OCI-LY3 (cell line): Measurements from ENCODE around the gene CDON.

ENCODE experiments used
- H2AFZ ChIP-seq: fragments of 200-600, 300-600 bp; shearing (Covaris generic); 2 replicates; pipeline ENCODE4 v1.6.0; 2014; ENCODE audit warnings: antibody characterized with exemption, low read depth, low read length
- H3K27ac ChIP-seq: fragments of 200-600, 300-600 bp; sonication (generic); 2 replicates; pipeline ENCODE4 v1.5.1; 2014; ENCODE audit warnings: mild to moderate bottlenecking, low read length, moderate library complexity, mixed read lengths
- H3K27me3 ChIP-seq: fragments of 200-600, 300-600 bp; sonication (generic); 2 replicates; pipeline ENCODE4 v1.6.1; 2014; ENCODE audit warnings: low read depth, low read length, mixed read lengths
- H3K36me3 ChIP-seq: fragments of 200-600, 300-600 bp; sonication (generic); replicated peaks from 2 replicates; pipeline ENCODE3; 2014; ENCODE audit warnings: low read depth, low read length, mixed read lengths
- H3K4me1 ChIP-seq: fragments of 300-600, 200-600 bp; sonication (generic); 2 replicates; pipeline ENCODE4 v1.6.1; 2014; ENCODE audit warnings: low read length, mixed read lengths
- H3K4me2 ChIP-seq: fragments of 200-600, 300-600 bp; sonication (generic); 2 replicates; pipeline ENCODE4 v1.6.1; 2014; ENCODE audit warnings: low read length, mixed read lengths
- H3K4me3 ChIP-seq: fragments of 300-600, 200-600 bp; sonication (generic); 2 replicates; pipeline ENCODE4 v1.5.1; 2014; ENCODE audit warnings: antibody characterized with exemption, mild to moderate bottlenecking, low read length, moderate library complexity
- H3K79me2 ChIP-seq: fragments of 300-600, 200-600 bp; shearing (Covaris generic); 2 replicates; pipeline ENCODE4 v1.6.1; 2014; ENCODE audit warnings: mild to moderate bottlenecking, low read length, mixed read lengths
- H3K9ac ChIP-seq: fragments of 300-600, 200-600 bp; shearing (Covaris generic); 2 replicates; pipeline ENCODE4 v1.6.0; 2014; ENCODE audit warnings: mild to moderate bottlenecking, low read length, moderate library complexity
- H3K9me3 ChIP-seq: fragments of 200-600, 300-600 bp; shearing (Covaris generic); 2 replicates; pipeline ENCODE4 v1.6.1; 2014; ENCODE audit warnings: low read length, mixed read lengths; ENCODE audit not compliant: insufficient read depth
- H4K20me1 ChIP-seq: fragments of 200-600, 300-600 bp; sonication (generic); 2 replicates; pipeline ENCODE4 v1.6.1; 2016; ENCODE audit warnings: low read length, mixed read lengths; ENCODE audit not compliant: insufficient read depth
- CTCF ChIP-seq: fragments of 200-600, 300-600 bp; sonication (generic); IDR thresholded peaks from 2 replicates; pipeline ENCODE4 v1.5.1; 2014; ENCODE audit warnings: antibody characterized with exemption, low read length, low read depth
- EZH2phosphoT487 ChIP-seq: fragments of 200-600 bp; shearing (Covaris generic); IDR thresholded peaks from 2 replicates; pipeline ENCODE4 v1.6.1; 2018; ENCODE audit warnings: antibody characterized with exemption, mixed run types, low read depth

The CDON gene

GRCh38 chr11:126088999-126089398, 26.3 kb upstream of the CDON start:
- H4K20me1 ChIP-seq, result no peaks in the 10 kb centered on the region
- no peak overlapping the region for H2AFZ ChIP-seq
- no peaks in the 10 kb centered on the region for H3K36me3 ChIP-seq
- H3K9me3 ChIP-seq, result no peaks in the 10 kb centered on the region
- no peak for TF ChIP-seq EZH2phosphoT487
- no peak for TF ChIP-seq CTCF
- no peak overlapping the region for H3K27ac ChIP-seq
- H3K4me1 ChIP-seq, result no peaks in the 10 kb centered on the region
- H3K4me3 ChIP-seq, result no peak overlapping the region
- H3K9ac ChIP-seq, result no peak overlapping the region
- no peak overlapping the region for H3K4me2 ChIP-seq
- no peaks in the 10 kb centered on the region for H3K79me2 ChIP-seq
- peaks cover 1% of the 10 kb centered on the region; the same call in 1 of the 2 replicates for H3K27me3 ChIP-seq

- Histone ChIP-seq H3K27me3 (no peaks in the 10 kb centered on the region), H4K20me1 (no peaks in the 10 kb centered on the region), H3K9ac (no peak overlapping the region), H3K36me3 (no peaks in the 10 kb centered on the region), H3K27ac (no peak overlapping the region), H3K4me3 (no peak overlapping the region), H3K4me1 (no peaks in the 10 kb centered on the region), H2AFZ (no peak overlapping the region), H3K4me2 (no peak overlapping the region), H3K9me3 (no peaks in the 10 kb centered on the region), H3K79me2 (no peaks in the 10 kb centered on the region)
- TF ChIP-seq CTCF (no peak), EZH2phosphoT487 (no peak)
Measured at GRCh38 chr11:126086248-126086647, 23.6 kb upstream of the CDON start.

- Histone ChIP-seq H3K4me2 (no peak overlapping the region), H3K27ac (no peak overlapping the region), H3K4me3 (no peak overlapping the region), H3K36me3 (no peaks in the 10 kb centered on the region), H3K9me3 (no peaks in the 10 kb centered on the region), H3K79me2 (no peaks in the 10 kb centered on the region), H2AFZ (no peak overlapping the region), H3K27me3 (no peaks in the 10 kb centered on the region), H3K4me1 (no peaks in the 10 kb centered on the region), H3K9ac (no peak overlapping the region), H4K20me1 (no peaks in the 10 kb centered on the region)
- no peak for TF ChIP-seq EZH2phosphoT487
- no peak for TF ChIP-seq CTCF
Measured at GRCh38 chr11:126084608-126084912, 21.9 kb upstream of the CDON start.

GRCh38 chr11:126083829-126084607, 21.4 kb upstream of the CDON start:
- no peaks in the 10 kb centered on the region for H3K27me3 ChIP-seq
- H3K9me3 ChIP-seq, result no peaks in the 10 kb centered on the region
- no peak for TF ChIP-seq CTCF
- TF ChIP-seq EZH2phosphoT487, result no peak
- H3K4me1 ChIP-seq, result no peaks in the 10 kb centered on the region
- H4K20me1 ChIP-seq, result no peaks in the 10 kb centered on the region
- no peak overlapping the region for H3K4me2 ChIP-seq
- H3K9ac ChIP-seq, result no peak overlapping the region
- no peaks in the 10 kb centered on the region for H3K36me3 ChIP-seq
- no peaks in the 10 kb centered on the region for H3K79me2 ChIP-seq
- no peak overlapping the region for H3K4me3 ChIP-seq
- H2AFZ ChIP-seq, result no peak overlapping the region
- no peak overlapping the region for H3K27ac ChIP-seq
